WI38 (cell line): ENCODE measurements around the gene MFGE8.

Source experiments
- H3K4me3 ChIP-seq: 2 replicates; pipeline ENCODE4 v1.5.1; 2011; ENCODE audit warnings: low read depth, mild to moderate bottlenecking, control low read depth, low read length
- TF ChIP-seq, protein P1 (sequence below): IDR thresholded peaks from 2 replicates; pipeline ENCODE4 v1.5.1; 2012; ENCODE audit warnings: low read depth, mild to moderate bottlenecking, control low read depth, low read length

Gene MFGE8

DNA sequence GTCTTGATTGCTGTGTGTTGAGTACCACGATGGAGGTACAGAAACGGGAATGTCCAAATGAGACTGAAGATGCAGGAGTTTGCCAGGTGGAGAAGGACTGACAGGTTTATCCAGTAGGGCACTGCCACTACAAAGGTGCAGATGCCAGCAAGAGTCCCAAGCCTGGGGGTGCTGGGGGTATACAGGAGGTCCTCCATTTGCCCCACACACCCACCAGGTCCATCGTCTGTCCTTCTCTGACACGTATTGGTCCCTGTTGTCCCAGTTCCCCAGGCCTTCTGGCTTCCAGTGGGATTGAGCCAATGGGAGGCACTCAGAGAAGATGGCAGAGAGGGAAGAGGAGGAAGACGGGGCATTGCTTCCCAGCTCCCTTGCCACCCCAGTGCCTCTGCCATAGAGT is 24.5 kb downstream of the MFGE8 start:
- TF ChIP-seq, protein P1, sequence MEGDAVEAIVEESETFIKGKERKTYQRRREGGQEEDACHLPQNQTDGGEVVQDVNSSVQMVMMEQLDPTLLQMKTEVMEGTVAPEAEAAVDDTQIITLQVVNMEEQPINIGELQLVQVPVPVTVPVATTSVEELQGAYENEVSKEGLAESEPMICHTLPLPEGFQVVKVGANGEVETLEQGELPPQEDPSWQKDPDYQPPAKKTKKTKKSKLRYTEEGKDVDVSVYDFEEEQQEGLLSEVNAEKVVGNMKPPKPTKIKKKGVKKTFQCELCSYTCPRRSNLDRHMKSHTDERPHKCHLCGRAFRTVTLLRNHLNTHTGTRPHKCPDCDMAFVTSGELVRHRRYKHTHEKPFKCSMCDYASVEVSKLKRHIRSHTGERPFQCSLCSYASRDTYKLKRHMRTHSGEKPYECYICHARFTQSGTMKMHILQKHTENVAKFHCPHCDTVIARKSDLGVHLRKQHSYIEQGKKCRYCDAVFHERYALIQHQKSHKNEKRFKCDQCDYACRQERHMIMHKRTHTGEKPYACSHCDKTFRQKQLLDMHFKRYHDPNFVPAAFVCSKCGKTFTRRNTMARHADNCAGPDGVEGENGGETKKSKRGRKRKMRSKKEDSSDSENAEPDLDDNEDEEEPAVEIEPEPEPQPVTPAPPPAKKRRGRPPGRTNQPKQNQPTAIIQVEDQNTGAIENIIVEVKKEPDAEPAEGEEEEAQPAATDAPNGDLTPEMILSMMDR: no peak
- no peak overlapping the region for H3K4me3 ChIP-seq

DNA sequence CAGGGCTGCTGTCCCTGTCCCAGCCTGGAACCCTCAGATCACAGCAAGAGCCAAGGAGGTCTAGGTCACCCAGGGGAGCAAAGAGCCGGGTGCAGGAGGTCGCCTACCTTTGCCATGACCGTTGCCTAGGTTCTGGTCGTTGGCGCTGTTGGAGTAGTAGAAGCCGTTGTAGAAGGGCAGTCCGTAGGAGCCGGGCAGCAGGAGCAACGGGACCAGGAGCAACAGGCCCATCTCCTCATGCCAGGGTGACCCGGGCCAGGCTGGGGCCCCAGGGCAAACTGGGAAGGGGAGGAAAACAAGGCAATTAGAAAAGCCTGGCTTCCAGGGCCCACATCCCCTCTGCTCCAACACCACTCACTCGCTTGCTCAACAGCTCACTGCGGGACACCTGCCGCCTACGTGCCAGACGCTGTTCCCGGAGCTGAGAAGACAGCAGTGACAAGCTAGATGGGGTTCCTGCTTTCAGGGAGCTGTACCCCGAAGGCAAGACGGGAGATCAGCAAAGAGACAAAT is 26.1 kb downstream of the MFGE8 start:
- TF ChIP-seq, protein P1: no peak
- no peak overlapping the region for H3K4me3 ChIP-seq

DNA sequence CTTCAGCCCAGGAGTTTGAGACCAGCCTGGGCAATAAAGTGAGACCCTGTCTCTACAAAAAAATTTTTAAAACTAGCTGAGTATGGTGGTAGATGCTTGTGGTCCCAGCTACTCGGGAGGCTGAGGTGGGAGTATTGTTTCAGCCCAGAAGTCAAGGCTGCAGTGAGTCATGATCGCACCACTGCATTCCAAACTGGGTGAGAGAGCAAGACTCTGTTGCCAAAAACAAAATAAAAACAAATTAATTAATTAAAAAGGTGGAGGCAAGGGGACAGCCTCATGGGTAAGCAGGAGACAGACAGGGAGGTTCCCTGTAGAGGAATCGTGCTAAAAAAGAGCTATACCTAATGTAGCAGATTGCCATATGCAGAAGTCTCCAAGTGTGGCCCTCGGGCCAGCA is 30.4 kb downstream of the MFGE8 start:
- H3K4me3 ChIP-seq: no peak overlapping the region
- TF ChIP-seq, protein P1: no peak

DNA sequence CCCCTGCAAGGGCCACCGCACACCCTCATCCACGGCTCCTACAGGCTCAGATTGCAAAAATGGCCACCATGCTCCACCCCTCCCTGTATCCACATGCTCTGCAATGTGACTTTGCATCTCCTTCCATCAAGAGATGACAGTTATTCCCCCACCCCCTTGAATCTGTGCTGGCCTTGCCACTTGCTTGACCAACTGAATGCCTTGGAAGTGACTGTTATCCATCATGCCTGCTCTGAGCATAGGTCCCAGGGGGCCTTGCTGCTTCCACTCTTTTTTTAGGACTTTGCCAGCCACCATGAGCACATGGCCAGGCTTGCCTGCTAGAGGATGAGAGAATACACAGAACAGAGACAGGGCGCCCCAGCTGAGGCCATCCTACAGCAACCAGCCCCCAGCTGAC is 31.4 kb downstream of the MFGE8 start:
- no peak overlapping the region for H3K4me3 ChIP-seq
- TF ChIP-seq, protein P1: no peak

DNA sequence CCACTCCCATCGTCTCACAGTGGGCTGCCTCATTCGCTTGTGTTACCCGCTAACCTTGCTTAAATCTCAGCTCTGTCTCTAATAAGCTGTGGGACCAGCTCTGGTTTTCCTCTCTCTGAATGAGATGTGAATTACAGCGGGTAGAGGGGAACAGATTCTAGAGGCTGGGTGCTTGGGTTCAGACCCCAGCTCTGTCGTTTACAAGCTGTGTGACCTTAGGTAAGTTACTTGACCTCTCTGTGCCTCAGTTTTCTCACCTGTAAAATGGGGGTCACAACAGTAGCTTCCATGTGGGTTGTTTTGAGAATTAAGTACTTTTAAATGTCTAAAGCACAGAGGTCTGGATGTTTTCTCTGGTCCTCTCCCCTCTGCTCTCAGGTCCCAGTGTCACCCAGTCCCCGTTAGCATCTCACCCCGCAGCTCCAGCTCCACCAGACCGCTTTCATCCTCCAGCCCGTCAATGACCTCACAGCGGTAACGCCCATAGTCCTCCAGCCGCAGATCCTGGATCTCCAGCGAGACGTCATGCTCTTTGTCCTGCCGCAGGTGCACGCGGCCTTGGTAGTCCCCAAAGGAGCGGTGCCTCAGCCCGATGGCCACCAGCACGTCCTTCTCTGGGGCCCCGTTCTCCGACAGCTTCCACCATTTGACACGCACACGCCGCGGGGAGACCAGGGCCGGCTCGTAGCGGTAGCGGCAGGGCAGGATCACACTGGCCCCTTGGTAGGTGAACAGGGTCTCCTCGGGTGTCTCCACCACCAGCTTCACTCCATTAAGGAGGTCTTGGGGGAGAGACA is 32.0 kb downstream of the MFGE8 start:
- TF ChIP-seq, protein P1: no peak
- H3K4me3 ChIP-seq: no peak overlapping the region

DNA sequence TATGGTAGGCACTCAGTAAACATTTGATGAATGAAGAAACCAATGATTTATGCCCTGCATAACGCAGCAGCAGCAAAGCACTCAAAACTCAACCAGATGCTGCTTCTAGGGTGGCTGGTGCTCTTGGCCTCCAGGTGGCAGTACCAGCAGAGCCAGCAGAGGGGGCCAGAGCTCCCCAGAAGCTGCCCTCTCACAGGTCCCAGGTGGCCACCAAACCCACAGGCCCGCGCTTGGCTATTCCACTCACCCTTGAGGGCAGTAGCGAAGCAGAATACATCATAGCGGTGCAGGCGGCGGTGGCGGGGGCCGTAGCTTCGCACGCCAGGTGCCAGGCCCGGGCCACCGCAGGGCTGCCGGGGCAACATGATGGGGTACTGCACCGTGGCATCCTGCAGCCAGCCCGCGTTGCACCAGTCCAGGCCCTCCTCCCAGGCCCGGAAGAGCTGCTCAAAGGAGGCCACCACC is 34.4 kb downstream of the MFGE8 start:
- TF ChIP-seq, protein P1: peak; percentile 88
- H3K4me3 ChIP-seq: no peak overlapping the region

DNA sequence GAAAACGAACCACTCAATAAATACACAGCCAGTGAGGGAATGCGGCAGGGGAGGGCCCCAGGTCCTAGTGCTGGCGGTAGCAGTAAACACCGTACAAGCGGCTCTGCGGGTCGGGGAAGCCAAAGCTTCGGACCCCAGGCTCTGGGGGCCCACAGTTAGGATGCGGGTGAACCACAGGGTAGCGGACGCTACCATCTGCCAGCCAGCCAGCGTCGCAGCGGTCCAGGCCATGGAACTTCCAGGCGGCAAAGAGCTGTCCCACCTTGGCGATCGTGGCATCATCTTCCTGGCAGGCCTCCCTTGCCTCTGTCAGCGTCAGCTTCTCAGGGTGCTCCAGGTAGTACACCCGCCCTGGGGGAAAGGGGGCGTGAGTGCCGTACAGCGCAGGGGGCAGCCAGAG is 35.3 kb downstream of the MFGE8 start:
- H3K4me3 ChIP-seq: no peak overlapping the region
- TF ChIP-seq, protein P1: no peak
